NCI-H510A treated with DMSO at 0.1 percent for 48 hours (cell line): ENCODE results near the gene FAM20A.

Experiments
- DNase-seq: peaks from one replicate; lab custom pipeline; 2025; lab: John Stamatoyannopoulos, UW

FAM20A gene

DNA sequence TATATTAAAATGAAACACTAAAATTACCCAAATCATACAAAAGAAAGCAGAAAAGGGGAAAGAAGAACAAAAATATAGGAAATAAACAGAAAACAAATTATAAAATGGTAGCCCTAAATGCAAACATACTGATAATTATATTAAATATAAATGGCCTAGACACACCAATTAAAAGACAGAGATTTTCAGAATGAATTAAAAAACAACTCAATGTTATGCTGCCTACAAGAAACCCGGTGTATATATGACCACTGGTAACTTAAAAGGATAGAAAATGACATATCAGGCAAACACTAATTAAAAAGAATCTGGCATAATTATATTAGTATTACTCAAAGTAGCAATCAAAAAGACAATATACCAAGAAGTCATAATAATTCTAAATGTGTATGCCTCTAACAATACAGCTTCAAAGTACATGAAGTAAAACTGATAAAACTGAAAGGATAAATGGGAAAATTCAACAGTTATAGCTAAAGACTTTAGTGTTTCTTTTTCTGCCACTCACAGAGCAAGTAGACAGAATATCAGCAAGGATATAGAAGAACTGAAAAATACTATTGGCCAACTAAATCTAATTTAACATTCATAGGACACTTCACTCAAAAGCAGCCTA, 7.5 kb upstream of the FAM20A start:
- DNase-seq = no peak

DNA sequence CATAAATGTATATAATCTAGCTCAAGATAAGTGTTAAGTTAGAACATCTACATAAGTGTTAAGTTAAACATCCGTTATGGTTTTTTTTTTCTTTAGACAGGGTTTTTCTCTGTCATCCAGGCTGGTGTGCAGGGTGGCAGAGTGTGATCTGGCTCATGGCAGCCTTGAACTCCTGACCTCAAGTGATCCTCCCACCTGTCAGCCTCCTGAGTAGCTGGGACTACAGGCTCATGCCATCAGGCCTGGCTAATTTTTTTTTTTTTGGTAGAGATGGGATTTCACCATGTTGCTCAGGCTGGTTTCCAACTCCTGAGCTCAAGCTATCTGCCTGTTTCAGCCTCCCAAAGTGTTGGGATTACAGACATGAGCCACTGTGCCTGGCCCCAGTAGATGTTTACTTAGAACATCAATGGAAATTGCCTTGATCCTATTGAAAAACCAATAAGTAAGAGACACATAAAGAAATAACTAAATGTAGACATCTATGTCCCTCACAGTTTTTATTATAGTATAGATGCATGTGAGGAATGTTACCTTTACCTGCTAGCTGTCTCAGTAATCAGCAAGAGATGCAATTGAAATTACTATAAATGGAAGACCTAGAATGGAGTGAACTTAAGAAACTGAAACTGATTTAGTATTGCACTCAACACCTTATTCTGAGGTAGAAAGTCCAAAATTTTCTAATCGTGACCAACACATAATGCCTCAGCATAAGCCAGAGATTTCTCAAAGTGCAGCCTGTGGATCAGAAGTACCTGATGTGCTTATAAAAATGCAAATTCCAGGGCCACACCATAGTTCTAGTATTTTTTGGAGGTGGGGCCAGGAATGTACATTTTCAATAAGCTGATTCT, 5.5 kb upstream of the FAM20A start:
- no peak for DNase-seq

DNA sequence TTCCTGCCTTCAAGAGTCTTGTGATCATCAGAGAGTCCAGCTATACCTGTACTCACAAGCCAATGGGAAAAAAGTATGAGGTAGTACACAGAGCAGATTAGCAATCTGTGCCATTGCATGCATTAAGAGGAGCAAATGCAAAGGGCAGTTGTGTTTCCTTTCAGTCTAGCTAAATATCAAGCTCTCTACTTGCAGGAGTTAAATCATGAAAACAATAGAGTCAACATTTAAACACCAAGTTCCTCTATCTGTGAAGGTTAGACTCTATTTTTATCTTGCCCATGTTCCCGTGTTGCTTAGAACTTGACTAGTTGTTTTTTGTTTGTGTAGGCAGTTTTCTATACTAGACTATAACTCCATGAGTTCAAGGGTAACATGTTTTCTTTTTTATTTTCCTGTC, 4.7 kb upstream of the FAM20A start:
- DNase-seq = no peak

DNA sequence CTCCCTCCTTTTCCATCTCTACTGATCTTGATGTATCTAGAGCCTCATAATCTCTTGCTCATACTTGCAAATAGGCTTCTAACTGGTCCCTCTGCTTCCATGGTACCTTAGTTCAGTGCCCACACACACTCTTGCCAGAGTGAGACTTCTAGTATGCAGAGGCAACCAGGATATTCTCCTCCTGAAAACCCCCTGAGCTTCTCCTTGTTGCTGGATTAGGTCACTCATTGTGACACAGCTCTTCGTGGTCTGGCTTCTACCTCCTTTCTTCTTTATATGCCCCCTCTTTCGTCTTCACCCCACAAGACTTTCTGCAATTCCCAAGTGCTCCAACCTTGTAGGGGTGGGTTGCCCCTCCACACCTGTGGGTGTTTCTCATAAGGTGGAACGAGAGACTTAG, 2.5 kb upstream of the FAM20A start:
- no peak for DNase-seq

DNA sequence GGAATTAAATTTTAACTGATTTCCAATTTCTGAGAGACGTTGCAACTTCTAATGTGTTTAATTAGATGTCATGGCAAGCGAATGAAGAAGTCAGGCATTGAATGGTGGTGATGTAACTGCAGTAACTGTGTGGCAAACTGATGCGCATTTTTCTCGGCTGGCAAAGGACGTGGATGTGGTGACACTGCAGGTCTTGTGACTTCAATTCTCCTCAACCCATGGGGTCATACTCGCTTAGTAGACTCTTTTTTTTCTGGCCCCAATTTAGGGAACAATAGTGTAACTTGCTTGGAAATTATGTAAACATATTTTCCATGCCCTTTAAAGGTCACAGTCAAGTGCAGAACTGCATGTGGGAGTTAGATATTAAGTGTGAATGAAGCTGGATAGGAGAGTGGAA, 1.9 kb upstream of the FAM20A start:
- DNase-seq = no peak

DNA sequence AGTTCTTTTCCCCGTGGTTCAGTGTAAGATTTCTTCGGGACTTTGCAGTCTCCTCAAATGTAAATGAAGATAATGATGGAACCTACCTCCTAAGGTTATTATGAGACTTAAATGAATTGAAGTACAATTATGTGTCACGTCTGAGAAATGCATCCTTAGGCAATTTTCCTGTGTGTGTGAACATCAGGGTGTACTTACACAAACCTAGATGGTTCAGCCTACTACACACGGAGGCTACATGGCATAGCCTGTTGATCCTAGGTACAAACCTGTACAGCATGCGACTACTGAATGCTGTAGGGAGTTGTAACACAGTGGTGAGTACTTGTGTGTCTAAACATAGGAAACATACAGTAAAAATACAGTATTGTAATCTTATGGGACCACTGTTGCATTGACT, 1.1 kb upstream of the FAM20A start:
- no peak for DNase-seq

DNA sequence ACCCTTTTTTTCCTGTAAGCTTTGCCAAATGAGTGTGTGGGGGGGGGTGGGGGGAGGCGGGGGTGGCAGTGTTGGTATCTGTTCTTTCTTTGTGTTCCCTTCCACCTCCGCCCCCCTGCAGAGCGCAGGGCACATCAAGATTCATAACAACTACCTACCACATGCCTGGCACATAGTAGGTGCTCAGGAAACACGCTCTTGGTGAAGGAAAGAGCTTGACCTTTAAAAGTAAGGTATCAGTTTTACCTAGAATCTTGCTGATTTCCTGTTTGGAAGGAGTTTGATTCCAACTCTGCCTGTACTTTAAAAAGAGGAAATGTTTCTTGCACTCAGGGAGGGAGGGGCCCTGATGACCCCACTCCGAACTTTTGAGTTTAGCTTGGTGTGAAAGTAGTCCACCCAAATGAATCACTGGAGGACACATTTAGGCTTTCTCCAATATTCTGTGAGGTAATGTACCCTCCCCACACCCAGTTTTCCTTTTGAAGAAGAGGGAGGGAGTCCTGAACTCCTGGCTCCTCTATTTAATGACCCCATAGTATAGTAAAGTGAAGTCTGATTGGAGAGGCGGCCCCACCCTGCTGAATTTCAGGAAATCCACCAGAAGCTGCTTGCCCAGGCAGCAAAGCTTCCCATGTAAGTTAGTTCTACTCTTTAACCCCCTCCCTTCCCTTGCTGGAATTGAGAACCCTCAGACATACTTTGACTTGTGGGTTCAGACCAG, 560 bp upstream of the FAM20A start:
- DNase-seq = no peak

DNA sequence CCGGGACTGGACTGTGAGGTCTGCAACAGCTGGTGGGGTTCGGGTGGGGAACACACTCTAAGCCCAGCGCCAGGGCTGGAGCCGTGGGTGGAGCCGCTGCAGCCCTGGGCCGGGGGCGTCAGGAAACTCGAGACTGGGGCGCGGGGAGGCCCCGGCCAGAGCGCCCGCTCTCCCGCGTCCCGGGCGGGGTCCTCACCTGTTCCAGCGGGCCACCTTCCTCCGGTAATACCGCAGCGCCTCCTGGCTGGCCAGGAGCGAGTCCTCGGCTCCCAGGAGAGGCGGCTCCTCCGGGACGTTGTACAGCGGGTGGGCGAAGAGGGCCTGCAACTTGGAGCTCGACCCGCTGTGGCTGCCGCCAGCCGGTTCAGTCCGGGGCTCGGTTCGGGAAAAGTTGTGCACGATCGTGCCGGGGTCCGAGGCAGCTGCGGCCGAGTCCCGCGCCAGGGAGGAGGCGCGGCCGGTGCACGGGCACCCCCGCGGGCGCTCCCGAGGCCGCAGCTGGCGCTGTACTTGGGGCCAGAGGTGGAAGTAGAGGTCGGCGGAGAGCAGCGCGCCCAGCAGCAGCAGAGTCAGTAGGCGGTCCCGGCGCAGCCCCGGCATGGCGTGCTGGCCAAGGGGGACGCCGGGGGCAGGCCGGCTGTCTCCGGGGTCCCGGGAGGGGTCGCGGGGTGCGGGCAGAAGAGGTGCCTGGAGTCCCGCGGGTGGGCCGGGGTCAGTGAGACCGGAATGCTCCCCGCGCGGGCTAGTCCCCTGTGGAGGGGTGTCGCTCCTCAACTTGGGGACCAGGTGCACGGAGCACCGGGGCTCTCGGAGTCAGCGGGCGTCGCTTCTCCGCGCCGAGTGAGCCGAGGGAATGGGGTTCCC, 868 bp downstream of the FAM20A start:
- DNase-seq = peak; percentile 32

DNA sequence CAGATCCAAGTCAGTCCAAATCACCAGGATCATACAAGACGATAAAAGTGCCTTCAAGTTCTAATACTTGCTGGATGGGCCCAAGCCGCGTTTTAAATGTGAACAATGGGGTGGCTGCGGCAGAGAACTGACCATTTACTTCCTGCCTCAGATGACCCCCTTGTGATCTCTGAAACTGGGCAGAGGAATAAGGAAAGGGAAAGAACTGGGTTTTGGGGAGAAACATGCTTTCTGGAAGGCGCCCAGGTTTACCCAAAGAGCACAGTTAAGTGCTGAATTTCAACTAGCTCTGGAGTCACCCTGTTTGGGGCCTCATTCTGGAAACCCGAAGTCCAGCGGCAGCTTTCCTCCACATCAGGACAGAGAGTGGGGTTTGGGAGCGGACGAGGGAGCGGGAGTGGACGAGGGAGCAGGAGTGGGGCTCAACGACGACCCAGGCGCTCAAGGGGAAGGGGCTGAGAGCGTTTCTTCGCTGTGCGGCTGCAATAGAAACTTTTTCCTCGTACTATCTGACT, 1.6 kb downstream of the FAM20A start:
- no peak for DNase-seq

DNA sequence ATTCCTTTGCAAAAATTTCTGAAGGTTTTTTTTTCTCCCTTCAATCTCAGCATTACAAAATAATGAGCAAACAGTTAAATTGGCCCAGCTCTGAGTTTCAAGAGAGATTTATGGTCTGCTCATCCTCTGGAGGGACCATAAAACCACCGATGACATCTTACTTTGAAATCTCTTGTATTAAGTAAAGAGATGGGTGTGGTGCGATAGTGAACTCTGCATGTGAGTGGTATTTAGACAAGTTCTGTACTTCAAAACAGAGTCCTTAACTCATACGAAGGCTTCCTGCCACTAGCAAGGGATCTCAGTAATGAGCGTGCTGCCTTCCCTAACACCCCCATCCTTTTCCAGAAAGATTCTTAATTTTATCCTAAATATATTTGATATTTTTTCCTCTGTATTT, 2.1 kb downstream of the FAM20A start:
- no peak for DNase-seq

DNA sequence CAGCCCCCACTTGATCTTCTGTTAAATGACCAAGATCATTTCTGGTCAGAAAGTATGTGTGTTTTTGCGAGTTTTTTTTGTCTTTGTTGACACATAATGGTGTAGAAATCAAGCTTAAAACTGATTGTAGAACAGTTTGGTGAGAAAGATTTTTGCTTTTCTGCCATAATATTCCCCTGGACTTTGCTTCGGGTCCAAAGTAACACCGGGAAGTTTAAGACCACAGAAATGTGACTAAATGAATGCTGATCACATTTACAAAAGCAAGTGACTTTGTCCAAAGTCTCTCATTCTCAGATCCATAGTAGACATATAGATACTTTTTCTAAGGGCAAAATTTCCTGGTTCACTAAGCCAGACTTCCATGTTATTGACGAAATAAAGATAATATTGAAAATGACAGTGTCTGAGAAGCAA, 2.6 kb downstream of the FAM20A start:
- DNase-seq = no peak

DNA sequence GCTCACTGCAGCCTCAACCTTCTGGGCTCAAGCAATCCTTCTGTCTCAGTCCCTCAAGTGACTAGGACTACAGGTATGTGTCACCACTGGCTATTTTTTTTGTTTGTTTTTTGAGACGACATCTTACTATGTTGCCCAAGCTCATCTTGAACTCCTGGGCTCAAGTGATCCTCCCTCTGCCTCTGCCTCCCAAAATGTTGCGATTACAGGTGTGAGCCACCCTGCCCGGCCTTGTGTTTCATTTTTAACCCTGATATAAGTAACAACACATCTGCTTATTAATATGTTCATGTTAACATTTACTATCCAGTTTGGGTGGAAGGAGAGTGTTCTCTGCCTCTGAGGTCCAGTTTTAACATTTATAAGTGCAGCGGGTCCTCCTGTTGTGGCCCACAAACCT, 3.1 kb downstream of the FAM20A start:
- DNase-seq = no peak

DNA sequence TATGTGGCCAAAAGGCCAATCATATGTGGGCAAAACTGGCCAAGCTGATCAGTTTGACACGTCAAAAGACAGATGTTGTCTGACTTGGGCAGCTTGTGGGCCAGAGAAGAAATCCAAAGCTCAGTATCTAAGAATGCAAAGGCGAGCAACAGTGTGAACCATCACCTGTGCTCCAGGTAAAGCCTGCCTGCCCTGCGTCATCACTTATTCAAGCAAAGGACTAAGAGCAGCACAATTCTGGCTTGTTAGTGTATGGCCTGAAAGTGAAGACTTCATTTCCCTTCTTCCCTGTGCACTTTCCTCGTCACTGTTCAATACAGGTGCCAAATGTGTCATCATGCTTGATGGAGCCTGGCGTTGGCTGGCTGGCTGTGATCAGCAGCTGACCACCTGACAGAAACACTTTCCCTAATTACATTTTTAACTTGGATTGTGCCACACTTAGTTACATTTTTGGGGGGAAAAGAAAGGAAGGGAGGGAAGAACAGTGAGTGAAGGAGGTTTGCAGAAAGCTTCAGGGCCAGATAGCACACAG, 4.7 kb downstream of the FAM20A start:
- no peak for DNase-seq

DNA sequence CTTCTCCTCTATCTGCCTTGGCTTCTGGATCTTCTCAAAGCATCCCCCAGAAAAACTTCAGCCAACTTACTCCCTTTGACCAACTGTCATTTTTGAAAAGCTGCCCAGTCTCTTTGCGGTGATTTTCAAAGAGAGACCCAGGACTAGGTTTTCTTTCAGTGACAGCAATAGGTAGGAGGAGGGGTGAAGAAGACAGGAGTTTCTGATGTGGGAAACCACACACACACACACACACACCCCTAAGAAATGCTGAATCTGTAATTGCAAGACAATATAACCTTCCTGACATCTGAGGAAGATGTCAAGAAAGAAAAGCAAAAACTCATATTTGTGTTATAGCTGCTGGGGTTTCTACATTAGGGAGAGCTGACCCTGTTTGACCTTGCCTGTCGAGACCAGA, 5.2 kb downstream of the FAM20A start:
- no peak for DNase-seq

DNA sequence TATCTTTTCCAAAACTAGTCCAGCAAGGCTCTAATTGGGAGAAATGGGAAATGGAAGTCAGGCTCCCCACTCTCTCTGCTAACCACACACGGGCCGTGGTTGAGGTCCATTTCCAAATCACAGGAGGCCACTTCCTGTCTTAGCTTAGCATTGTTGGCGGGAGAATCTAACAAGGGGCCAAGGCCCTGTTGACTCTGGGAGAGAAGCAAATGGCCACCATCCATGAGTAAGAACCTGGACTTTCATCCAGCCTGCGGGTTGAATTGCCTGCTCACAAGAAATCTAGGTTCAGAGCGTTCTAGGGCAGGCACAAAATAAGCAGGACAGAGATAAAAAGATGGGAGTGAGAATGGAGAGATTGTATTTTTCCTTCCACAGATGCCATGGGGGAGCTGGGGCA, 5.7 kb downstream of the FAM20A start:
- DNase-seq = no peak

DNA sequence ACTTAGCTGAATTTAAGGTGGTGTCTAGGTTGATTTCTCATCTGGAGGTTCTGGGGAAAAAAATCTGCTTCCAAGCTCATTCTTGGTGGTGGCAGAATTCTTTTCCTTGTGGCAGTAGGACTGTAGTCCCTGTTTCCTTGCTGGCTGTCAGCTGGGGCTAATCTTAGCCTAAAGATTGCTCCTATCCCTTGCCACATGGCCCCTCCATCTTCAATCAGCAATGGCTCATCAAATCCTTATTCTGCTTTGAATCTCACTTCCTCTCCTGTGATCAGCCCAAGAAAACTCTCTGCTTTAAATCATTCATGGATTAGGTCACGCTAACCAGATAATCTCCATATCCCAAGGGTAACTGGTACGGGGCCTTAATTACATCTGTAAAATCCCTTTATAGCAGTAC, 6.6 kb downstream of the FAM20A start:
- DNase-seq = no peak

DNA sequence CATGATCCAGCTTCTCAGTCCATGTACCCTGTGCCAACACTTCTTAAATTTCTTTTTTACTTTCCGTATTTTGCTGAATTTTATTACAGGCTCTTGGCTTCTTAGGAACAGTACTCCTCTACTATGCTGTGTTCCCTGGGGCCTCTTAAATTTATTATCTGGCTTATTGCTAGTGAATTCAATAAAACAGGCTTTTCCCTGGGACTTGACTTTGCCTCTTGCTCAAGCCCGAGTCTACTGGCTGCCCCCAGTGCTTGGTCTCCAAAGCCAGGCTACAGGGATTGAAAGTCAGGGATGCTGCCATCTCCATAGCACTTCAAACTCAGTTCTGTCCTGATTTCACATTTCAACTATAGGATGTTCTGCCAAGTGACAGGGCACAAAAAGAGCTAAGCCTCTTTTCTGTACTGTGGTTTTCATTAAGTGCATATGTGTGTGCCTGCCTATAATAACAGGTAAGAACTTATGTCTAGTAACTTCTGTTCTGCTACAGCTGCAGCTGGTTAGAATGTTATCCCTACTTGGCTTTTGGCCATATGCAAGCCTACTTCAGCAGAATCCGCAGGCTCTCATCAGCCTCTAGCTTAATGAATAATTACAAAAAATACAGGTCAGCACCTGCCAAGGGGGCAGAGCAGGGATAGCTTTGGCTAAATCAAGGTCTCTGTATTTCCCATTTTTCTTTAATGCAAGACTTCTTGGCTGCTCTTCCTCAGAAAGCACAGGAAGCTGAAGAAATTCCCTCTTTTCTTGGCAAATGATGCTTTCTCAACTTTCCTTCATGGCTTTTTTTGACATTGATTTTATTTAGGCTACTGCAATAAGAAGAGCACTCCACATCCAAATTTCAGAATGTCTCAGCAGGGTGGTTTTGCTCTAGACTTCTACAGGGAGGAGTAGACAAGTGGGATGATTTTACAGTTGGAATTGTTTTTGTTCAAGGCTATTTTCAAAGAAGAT, 8.2 kb downstream of the FAM20A start:
- DNase-seq = peak; percentile 17

DNA sequence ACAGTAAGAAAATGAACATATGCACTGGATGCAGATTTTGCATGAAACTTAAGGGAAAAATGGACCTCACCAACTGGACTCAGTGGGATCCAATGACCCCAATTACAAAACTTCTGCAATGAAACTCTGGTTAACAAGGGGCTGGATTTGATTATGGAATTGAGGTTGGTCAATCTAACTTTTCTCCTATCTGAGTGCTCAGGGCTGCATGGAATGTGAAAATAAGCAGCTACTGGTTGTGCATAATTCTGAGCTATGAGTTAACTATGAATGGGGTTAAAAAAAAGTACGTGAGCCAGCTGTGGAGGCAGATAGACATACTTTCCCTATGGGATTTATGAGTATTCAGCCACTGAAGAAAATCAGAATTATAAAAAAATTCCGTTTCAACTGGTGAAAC, 9.2 kb downstream of the FAM20A start:
- no peak for DNase-seq

DNA sequence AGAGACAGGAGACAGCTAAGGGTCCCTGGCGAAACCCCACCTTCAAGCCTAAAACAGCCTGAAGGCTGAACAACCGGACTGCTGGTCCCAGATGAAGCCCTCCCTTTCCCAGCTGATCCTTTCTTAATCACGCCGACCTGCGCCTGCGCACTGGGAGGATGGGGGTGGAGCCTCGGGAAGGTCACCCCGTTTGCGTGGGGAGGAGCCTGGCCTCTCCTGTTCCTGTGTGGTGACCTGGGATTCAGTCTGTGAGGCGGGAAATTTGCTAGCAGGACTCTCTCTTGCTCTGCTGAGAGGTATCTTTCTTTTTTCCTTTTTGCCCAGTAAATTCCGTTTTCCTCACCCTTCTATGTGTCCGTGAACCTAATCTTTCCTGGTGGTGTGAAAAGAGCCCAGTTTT, 9.6 kb downstream of the FAM20A start:
- no peak for DNase-seq

DNA sequence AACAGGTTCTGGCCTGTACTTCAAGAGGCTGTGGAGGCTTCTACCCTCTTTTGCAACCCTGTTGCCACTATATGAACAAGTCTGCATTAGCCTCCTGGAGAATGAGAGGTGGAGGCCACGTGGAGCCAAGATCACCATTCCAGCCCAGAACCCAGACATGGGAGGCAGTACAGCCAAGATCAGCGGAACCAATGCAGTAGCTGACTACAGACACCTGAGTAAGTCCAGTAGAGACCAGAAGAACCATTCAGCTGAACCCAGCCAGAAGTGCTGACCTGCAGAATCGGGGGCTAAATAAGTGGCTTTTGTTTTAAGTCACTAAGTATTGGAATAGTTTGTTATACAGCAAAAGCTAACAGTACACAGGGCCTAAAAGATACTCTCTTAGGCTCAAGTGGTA, 12.1 kb downstream of the FAM20A start:
- DNase-seq = no peak

DNA sequence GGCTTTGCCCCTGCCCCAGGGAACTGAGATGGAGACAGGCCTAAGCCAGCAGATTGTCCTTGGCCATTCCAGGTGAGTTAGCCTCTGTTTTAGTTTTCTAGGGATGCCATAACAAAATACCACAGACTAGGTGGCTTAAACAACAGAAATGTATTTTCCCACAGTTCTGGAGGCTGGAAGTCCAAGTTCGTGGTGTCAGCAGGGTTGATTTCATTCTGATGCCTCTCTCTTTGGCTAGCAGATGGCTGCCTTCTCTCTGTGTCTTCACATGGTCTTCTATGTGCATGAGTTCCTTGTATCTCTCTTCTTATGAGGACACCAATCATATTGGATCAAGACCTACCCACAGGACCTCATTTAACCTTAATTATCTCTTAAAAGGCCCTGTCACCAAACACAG, 12.8 kb downstream of the FAM20A start:
- DNase-seq = no peak
